ENCODE measurements around the gene ZNF366.

The ZNF366 gene

GRCh38 chr5:72426019-72426418 is 81.2 kb downstream of the ZNF366 start:
- H3K4me3 ChIP-seq (ENCODE audit: low read depth, low read length), result no peak overlapping the region
- TF ChIP-seq CTCF (IDR thresholded peaks at IDR 0.05; ENCODE audit: low read depth, low read length), result no peak

GRCh38 chr5:72418271-72418670 is 88.9 kb downstream of the ZNF366 start:
- TF ChIP-seq CTCF (IDR thresholded peaks at IDR 0.05; ENCODE audit: low read depth, low read length), result no peak
- no peak overlapping the region for H3K4me3 ChIP-seq (ENCODE audit: low read depth, low read length)

- no peak for TF ChIP-seq CTCF (IDR thresholded peaks at IDR 0.05; ENCODE audit: low read depth, low read length)
- no peak overlapping the region for H3K4me3 ChIP-seq (ENCODE audit: low read depth, low read length)
These were observed 89.7 kb downstream of the ZNF366 start for GRCh38 chr5:72417333-72418062.

GRCh38 chr5:72415616-72416325 is 91.4 kb downstream of the ZNF366 start:
- no peak for TF ChIP-seq CTCF (IDR thresholded peaks at IDR 0.05; ENCODE audit: low read depth, low read length)
- H3K4me3 ChIP-seq (ENCODE audit: low read depth, low read length), result no peak overlapping the region

- peak; percentile 41; the same call in 1 of the 2 replicates for TF ChIP-seq CTCF (IDR thresholded peaks at IDR 0.05; ENCODE audit: low read depth, low read length)
- no peak overlapping the region for H3K4me3 ChIP-seq (ENCODE audit: low read depth, low read length)
These were observed 94.7 kb downstream of the ZNF366 start for GRCh38 chr5:72412283-72413055.

GRCh38 chr5:72410688-72411295 is 96.4 kb downstream of the ZNF366 start:
- no peak overlapping the region for H3K4me3 ChIP-seq (ENCODE audit: low read depth, low read length)
- TF ChIP-seq CTCF (IDR thresholded peaks at IDR 0.05; ENCODE audit: low read depth, low read length), result no peak

All from WI38 (cell line).